Muscle layer of duodenum (tissue), 2 donors: ENCODE data around the gene NEDD4L.

Source experiments
- H3K27ac ChIP-seq: one replicate; pipeline ENCODE4 v1.7.0; 2013; ENCODE audit warnings: mild to moderate bottlenecking, low read length
- H3K27me3 ChIP-seq: one replicate; pipeline ENCODE4 v1.7.0; 2013; ENCODE audit warnings: low read depth, mild to moderate bottlenecking, control low read depth, low read length
- H3K36me3 ChIP-seq, 2 donors: one replicate each; pipeline ENCODE4 v1.7.0; 2013; ENCODE audit warnings: low read length in 2 of 2, control low read depth in 1 of 2, mild to moderate bottlenecking in 1 of 2; ENCODE audit not compliant: insufficient read depth in 2 of 2, control insufficient read depth in 1 of 2
- H3K4me1 ChIP-seq, 2 donors: one replicate each; pipeline ENCODE4 v1.7.0; 2013; ENCODE audit warnings: low read length in 2 of 2, mild to moderate bottlenecking in 2 of 2, control low read depth in 1 of 2, moderate library complexity in 1 of 2; ENCODE audit not compliant: insufficient read depth in 2 of 2, control insufficient read depth in 1 of 2
- H3K4me3 ChIP-seq, 2 donors: one replicate each; pipeline ENCODE4 v1.7.0; 2013; ENCODE audit warnings: low read length in 2 of 2, low read depth in 1 of 2, mild to moderate bottlenecking in 1 of 2
- H3K9me3 ChIP-seq, 2 donors: one replicate each; pipeline ENCODE4 v1.7.0; 2013; ENCODE audit warnings: low read length in 2 of 2, control low read depth in 1 of 2, mild to moderate bottlenecking in 1 of 2; ENCODE audit not compliant: control insufficient read depth in 1 of 2
- donor health status: healthy.

The NEDD4L gene

GRCh38 chr18:58252166-58252565 lies 208.1 kb downstream of the NEDD4L start:
- no peak overlapping the region for H3K27ac ChIP-seq
- H3K27me3 ChIP-seq: no peaks in the 10 kb centered on the region
- H3K4me3 ChIP-seq: no peak overlapping the region
- H3K4me1 ChIP-seq: peaks cover 0 to 6% of the 10 kb centered on the region in 2 donors
- no peaks in the 10 kb centered on the region for H3K36me3 ChIP-seq
- H3K9me3 ChIP-seq: no peaks in the 10 kb centered on the region

- Histone ChIP-seq H3K9me3 (no peaks in the 10 kb centered on the region), H3K4me1 (no peaks in the 10 kb centered on the region), H3K27ac (no peak overlapping the region), H3K4me3 (no peak overlapping the region), H3K36me3 (no peaks in the 10 kb centered on the region), H3K27me3 (no peaks in the 10 kb centered on the region)
Observed at GRCh38 chr18:58253318-58253717, 209.3 kb downstream of the NEDD4L start.

- H3K9me3 ChIP-seq: no peaks in the 10 kb centered on the region
- H3K36me3 ChIP-seq: no peaks in the 10 kb centered on the region
- no peak overlapping the region for H3K27ac ChIP-seq
- no peak overlapping the region for H3K4me3 ChIP-seq
- no peaks in the 10 kb centered on the region for H3K4me1 ChIP-seq
- H3K27me3 ChIP-seq: no peaks in the 10 kb centered on the region
Observed at GRCh38 chr18:58253871-58254270, 209.8 kb downstream of the NEDD4L start.

GRCh38 chr18:58254873-58255511 lies 211.0 kb downstream of the NEDD4L start:
- Histone ChIP-seq H3K4me1 (no peaks in the 10 kb centered on the region), H3K27me3 (no peaks in the 10 kb centered on the region), H3K27ac (no peak overlapping the region), H3K36me3 (no peaks in the 10 kb centered on the region), H3K9me3 (no peaks in the 10 kb centered on the region), H3K4me3 (no peak overlapping the region)

- no peaks in the 10 kb centered on the region for H3K4me1 ChIP-seq
- H3K27ac ChIP-seq: no peak overlapping the region
Observed at GRCh38 chr18:58255701-58256311, 211.8 kb downstream of the NEDD4L start.

GRCh38 chr18:58256316-58257080 lies 212.5 kb downstream of the NEDD4L start:
- Histone ChIP-seq H3K27ac (no peak overlapping the region), H3K4me3 (no peak overlapping the region)

More at GRCh38 chr18:58255701-58256311, 211.8 kb downstream of the NEDD4L start:
- no peaks in the 10 kb centered on the region for H3K36me3 ChIP-seq
- no peaks in the 10 kb centered on the region for H3K27me3 ChIP-seq
- no peaks in the 10 kb centered on the region for H3K9me3 ChIP-seq
- H3K4me3 ChIP-seq: no peak overlapping the region

GRCh38 chr18:58257461-58257860 lies 213.4 kb downstream of the NEDD4L start:
- Histone ChIP-seq H3K27ac (no peak overlapping the region), H3K4me1 (no peaks in the 10 kb centered on the region), H3K9me3 (no peaks in the 10 kb centered on the region), H3K4me3 (no peak overlapping the region), H3K27me3 (no peaks in the 10 kb centered on the region), H3K36me3 (no peaks in the 10 kb centered on the region)

More at GRCh38 chr18:58256316-58257080, 212.5 kb downstream of the NEDD4L start:
- no peaks in the 10 kb centered on the region for H3K27me3 ChIP-seq
- H3K9me3 ChIP-seq: no peaks in the 10 kb centered on the region
- no peaks in the 10 kb centered on the region for H3K4me1 ChIP-seq
- H3K36me3 ChIP-seq: no peaks in the 10 kb centered on the region

- no peak overlapping the region for H3K4me3 ChIP-seq
- H3K27ac ChIP-seq: no peak overlapping the region
- H3K4me1 ChIP-seq: no peaks in the 10 kb centered on the region
- no peaks in the 10 kb centered on the region for H3K9me3 ChIP-seq
- no peaks in the 10 kb centered on the region for H3K36me3 ChIP-seq
- no peaks in the 10 kb centered on the region for H3K27me3 ChIP-seq
Observed at GRCh38 chr18:58258692-58259342, 214.8 kb downstream of the NEDD4L start.

- no peaks in the 10 kb centered on the region for H3K27me3 ChIP-seq
- H3K4me1 ChIP-seq: no peaks in the 10 kb centered on the region
- H3K27ac ChIP-seq: peak overlapping the region; percentile 34
- H3K36me3 ChIP-seq: no peaks in the 10 kb centered on the region
- peak overlapping the region in 1 of 2 donors; percentile 8 for H3K4me3 ChIP-seq
- H3K9me3 ChIP-seq: no peaks in the 10 kb centered on the region
Observed at GRCh38 chr18:58263055-58263957, 219.3 kb downstream of the NEDD4L start.

GRCh38 chr18:58264075-58264474 lies 220.0 kb downstream of the NEDD4L start:
- Histone ChIP-seq H3K27ac (no peak overlapping the region), H3K9me3 (no peaks in the 10 kb centered on the region), H3K4me1 (no peaks in the 10 kb centered on the region)

More at GRCh38 chr18:58264075-58264474, 220.0 kb downstream of the NEDD4L start:
- Histone ChIP-seq H3K27me3 (no peaks in the 10 kb centered on the region), H3K36me3 (no peaks in the 10 kb centered on the region), H3K4me3 (no peak overlapping the region)
